IPS-15b (cell line): ENCODE data around the gene LGR4.

Experiments used
- H3K27me3 ChIP-seq: one replicate; pipeline ENCODE4 v1.6.1; 2013; ENCODE audit warnings: low read length; ENCODE audit not compliant: control insufficient read depth, insufficient read depth
- H3K36me3 ChIP-seq: one replicate; pipeline ENCODE4 v1.6.1; 2013; ENCODE audit warnings: low read length; ENCODE audit not compliant: control insufficient read depth, insufficient read depth
- H3K4me1 ChIP-seq: one replicate; pipeline ENCODE4 v1.6.1; 2013; ENCODE audit warnings: mild to moderate bottlenecking, low read length; ENCODE audit not compliant: control insufficient read depth, insufficient read depth
- H3K4me3 ChIP-seq: one replicate; pipeline ENCODE4 v1.5.1; 2013; ENCODE audit warnings: low read depth, low read length
- H3K9ac ChIP-seq: one replicate; pipeline ENCODE4 v1.6.1; 2013; ENCODE audit warnings: low read depth, mild to moderate bottlenecking, low read length
- H3K9me3 ChIP-seq: one replicate; pipeline ENCODE4 v1.6.1; 2013; ENCODE audit warnings: mild to moderate bottlenecking, low read length; ENCODE audit not compliant: control insufficient read depth, insufficient read depth

LGR4 gene

DNA sequence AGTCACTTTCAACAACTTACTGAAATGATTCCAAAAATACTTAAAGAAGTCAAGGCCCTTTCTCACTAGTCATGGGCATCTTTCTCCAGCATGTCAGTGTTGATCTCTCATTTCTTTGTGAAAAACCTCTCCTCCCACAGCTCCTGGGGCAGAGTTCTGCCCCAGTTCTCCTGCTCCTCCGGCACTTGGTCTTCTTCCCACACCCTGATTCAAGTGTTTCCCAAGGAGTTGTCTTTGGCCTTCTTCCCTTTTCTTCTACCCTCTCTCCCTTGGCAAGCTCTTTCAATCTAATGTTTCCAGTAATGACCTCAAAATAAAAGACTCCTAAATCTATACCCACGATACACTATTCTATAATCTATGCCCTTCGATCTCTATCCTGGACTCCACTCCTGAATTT lies 67.5 kb downstream of the LGR4 start:
- no peaks in the 10 kb centered on the region for H3K27me3 ChIP-seq
- no peak overlapping the region for H3K4me3 ChIP-seq
- H3K4me1 ChIP-seq, result peaks cover 2% of the 10 kb centered on the region
- no peak overlapping the region for H3K9ac ChIP-seq
- no peaks in the 10 kb centered on the region for H3K36me3 ChIP-seq
- H3K9me3 ChIP-seq, result no peaks in the 10 kb centered on the region

DNA sequence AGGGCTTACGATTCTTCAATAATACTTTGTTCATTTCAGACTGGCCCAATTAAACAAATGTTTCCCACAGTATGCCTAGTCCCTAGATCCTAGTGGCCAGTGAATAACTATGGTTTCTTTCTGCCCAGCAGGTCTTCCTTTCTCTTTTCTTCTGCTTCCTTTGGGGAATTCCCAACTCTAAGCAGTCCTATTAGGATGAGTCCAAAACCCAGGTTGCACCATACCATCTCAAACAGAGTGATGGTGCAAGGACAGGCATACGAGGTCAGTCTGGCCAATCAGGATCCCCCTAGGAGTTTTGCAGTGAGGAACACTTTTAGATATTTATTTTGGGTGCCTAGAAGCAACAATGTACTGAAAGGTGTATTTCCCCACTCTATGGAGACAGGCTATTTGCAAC lies 68.2 kb downstream of the LGR4 start:
- no peaks in the 10 kb centered on the region for H3K36me3 ChIP-seq
- no peaks in the 10 kb centered on the region for H3K27me3 ChIP-seq
- H3K4me3 ChIP-seq, result no peak overlapping the region
- no peak overlapping the region for H3K9ac ChIP-seq
- no peaks in the 10 kb centered on the region for H3K9me3 ChIP-seq
- H3K4me1 ChIP-seq, result peaks cover 2% of the 10 kb centered on the region

DNA sequence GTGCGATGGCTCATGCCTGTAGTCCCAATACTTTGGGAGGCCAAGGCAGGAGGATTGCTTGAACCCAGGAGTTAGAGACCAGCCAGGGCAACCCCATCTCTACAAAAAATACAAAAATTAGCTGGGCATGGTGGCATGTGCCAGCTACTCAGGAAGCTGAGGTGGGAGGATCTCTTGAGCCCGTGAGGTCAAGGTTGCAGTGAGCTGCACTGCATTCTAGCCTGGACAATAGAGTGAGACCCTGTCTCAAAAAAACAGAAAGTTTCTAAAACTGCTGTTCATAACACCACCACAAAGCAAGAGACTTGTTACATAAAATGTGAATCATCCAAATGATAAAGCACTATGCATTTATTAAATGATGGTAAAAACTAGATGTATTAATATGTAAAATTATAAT lies 69.4 kb downstream of the LGR4 start:
- Histone ChIP-seq H3K9ac (no peak overlapping the region), H3K4me3 (no peak overlapping the region), H3K9me3 (no peaks in the 10 kb centered on the region), H3K36me3 (no peaks in the 10 kb centered on the region), H3K4me1 (peaks cover 8% of the 10 kb centered on the region), H3K27me3 (no peaks in the 10 kb centered on the region)

DNA sequence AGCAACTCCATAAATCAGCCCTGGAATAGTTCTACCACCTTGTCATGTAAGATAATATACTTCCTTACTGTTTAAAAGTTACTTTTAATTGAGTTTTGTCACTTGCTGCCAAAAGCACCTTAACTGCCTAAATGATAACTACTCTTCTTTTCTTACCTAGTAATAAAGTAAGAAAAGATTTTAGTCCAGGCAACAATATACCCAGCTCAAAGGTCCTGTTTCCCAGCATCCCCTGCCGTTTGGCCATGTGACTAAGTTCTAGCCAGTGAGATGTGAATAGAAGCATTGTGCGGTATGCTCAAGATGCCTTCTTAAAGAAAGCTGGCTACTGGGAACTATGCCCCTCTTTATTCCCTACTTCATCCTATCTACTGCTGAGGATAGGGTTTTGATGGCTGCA lies 70.1 kb downstream of the LGR4 start:
- no peak overlapping the region for H3K9ac ChIP-seq
- H3K36me3 ChIP-seq, result no peaks in the 10 kb centered on the region
- no peaks in the 10 kb centered on the region for H3K9me3 ChIP-seq
- peaks cover 10% of the 10 kb centered on the region for H3K4me1 ChIP-seq
- no peak overlapping the region for H3K4me3 ChIP-seq
- no peaks in the 10 kb centered on the region for H3K27me3 ChIP-seq

DNA sequence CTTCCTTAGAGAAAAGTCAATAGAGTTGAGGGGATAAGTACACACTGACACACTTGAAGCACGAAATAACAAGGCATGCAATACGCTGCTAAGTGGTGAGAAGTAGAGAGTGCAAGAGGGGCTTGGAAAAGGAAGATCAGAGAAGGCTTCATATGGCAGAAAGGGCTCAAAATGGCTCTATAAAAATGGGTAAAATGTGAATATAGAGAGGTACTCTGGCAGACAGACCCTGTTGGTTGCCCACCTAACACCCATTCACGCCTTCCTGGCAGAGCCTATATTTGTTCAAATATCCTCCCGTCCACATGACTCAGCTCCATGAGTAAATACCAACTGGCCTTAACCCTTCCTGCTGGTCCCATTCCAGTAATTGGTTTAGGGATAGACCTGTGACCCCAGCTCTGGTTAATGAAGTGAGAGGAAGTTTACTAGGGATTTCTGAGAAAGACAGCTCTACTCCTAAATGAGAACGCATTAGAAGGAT lies 70.7 kb downstream of the LGR4 start:
- Histone ChIP-seq H3K27me3 (no peaks in the 10 kb centered on the region), H3K9me3 (no peaks in the 10 kb centered on the region), H3K9ac (no peak overlapping the region), H3K4me1 (peaks cover 10% of the 10 kb centered on the region), H3K36me3 (no peaks in the 10 kb centered on the region), H3K4me3 (no peak overlapping the region)

DNA sequence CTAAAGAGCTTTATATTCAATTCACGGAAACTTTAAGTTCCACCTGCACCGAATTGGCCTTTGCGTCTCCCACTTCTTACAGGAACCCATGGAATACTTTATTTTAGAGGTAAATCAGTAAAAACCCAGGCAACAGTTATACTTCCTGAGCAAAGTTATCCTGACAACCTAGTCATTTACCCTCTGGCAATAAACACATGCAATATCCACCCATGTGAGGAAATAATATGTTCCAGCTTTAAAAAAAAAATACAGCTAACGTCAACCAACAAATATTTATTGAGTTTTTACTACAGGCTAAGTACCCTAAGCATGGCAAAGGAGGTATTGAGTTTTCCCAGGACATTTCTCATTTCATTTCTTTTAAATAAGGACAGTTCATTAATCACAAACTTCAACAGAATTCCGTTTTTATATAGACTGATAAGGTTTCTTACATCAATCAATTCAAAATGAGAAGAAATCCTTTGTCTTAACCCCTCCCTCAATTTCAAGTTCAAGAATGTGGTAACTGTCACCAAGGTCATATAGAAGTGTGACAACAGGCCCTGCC lies 71.2 kb downstream of the LGR4 start:
- Histone ChIP-seq H3K9me3 (no peaks in the 10 kb centered on the region), H3K9ac (no peak overlapping the region), H3K4me1 (peaks cover 14% of the 10 kb centered on the region), H3K36me3 (no peaks in the 10 kb centered on the region), H3K27me3 (no peaks in the 10 kb centered on the region), H3K4me3 (no peak overlapping the region)

DNA sequence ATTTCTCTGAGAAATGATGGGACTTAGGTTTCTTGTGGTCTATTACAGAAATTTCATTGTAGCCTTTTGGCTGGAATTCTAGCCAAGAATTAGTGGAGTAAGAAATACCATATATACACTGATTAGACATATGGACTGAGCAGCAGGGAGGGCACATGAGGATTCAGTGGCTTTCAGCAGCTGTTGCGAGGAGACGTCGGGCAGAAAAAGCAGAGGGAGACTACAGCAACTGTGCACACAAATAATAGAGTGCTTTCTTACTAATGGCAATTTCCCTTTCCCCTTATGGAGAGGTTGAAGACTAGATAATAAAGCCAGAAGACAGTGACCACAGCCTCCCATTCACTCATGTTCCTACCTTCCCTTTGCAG lies 74.2 kb downstream of the LGR4 start:
- H3K36me3 ChIP-seq, result no peaks in the 10 kb centered on the region
- no peaks in the 10 kb centered on the region for H3K27me3 ChIP-seq
- peaks cover 29% of the 10 kb centered on the region for H3K4me1 ChIP-seq
- H3K9me3 ChIP-seq, result no peaks in the 10 kb centered on the region
- no peak overlapping the region for H3K9ac ChIP-seq
- H3K4me3 ChIP-seq, result no peak overlapping the region

DNA sequence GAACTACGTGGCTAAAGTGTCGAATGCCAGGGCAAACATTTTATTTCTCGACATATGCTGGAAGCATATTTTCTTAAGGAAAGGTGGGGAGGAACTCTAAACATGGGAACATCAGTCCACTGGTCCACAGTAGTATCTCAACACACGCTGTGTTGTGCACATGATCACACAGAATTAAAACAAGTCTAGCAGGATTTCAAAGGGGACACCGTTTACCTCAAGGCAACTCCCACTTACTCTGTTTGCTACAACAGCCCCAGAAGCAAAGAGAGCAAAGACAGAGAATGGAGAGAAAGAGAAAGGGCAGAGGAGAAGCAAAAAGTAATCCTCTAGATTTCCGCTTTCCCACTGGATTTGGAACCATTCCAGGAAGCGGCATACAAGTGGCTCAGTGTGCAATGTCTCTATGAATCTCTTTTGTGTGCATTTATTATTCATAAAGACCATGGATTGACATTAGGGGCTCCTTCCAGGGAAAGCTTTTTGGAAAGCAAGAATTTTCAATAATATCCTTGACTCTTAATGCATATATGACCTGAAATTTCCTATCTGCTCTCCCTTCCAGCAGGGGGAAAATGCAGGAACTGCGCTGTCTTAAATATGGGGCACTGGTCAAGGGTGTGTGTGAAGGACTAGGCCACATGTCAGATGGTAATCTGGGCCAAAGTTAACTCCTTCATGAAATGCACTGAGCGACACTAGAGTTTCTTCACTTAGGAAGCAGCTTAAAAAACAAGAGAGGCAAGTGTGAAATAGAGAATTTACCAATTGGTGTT lies 74.8 kb downstream of the LGR4 start:
- no peak overlapping the region for H3K4me3 ChIP-seq

DNA sequence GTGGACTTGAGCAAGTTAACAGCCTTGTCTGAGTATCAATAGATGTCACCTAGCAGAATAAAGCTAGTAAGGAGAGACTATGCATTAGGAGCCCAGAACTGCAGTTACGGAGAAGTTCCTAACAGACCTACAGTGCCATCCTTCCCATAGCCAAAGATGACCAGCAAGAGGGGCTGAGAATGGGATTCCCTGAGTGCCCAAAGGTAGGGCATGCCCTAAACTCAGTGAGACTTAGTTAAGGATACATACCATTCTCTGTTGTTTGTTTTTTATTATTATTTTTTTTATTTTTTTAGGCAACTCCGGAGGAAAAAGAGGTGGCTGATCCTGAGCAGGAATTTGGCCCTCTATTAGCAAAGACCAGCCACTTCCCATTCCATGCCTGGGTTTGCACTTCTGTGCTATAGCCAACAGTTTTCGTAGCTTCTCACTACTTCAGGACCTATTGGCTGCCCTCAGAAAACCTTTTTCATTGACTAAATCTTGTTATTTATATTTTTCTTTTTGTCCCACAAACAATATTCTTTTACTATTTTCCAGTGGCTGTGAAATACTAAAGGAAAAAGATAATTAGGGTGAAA lies 76.2 kb downstream of the LGR4 start:
- Histone ChIP-seq H3K4me3 (no peak overlapping the region), H3K27me3 (no peaks in the 10 kb centered on the region), H3K9ac (no peak overlapping the region), H3K9me3 (no peaks in the 10 kb centered on the region), H3K4me1 (peaks cover 45% of the 10 kb centered on the region), H3K36me3 (no peaks in the 10 kb centered on the region)

More for the DNA sequence above, 74.8 kb downstream of the LGR4 start:
- no peaks in the 10 kb centered on the region for H3K27me3 ChIP-seq
- no peak overlapping the region for H3K9ac ChIP-seq
- no peaks in the 10 kb centered on the region for H3K9me3 ChIP-seq
- H3K4me1 ChIP-seq, result peaks cover 33% of the 10 kb centered on the region
- H3K36me3 ChIP-seq, result no peaks in the 10 kb centered on the region

DNA sequence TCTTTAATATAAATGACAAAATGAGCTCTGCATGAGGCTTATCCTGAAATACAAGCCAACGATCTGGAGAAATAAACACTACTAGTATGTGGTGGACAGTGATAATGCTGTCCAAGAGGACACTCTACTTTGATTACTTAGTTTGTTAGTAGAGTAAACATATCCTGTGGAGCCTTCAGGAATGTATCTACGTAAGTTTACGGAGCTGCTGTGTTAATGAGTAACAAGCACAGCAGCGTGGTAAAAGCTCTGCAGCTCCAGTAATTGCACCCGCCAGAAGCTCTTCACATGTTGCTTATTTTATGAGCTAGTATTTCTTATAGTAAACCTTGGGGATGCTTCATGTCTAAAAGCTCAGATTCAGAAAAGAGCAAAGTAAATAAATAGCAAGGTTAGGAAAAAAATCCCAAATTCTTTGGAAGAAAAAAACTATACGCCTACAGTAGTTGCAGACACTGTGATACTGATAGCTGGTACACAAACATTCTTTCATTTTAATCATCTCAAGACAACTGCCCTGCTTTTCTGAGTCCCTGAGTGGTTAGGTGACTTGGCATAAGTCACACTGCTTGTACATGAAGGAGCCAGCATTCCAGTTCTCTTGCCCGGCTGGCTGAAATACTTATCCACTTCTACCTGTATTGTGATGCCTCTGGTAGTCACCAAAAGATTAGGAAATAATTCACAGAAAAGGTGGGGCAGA lies 76.9 kb downstream of the LGR4 start:
- Histone ChIP-seq H3K27me3 (no peaks in the 10 kb centered on the region), H3K4me3 (no peak overlapping the region), H3K4me1 (peaks cover 48% of the 10 kb centered on the region), H3K9ac (no peak overlapping the region), H3K9me3 (no peaks in the 10 kb centered on the region), H3K36me3 (no peaks in the 10 kb centered on the region)

DNA sequence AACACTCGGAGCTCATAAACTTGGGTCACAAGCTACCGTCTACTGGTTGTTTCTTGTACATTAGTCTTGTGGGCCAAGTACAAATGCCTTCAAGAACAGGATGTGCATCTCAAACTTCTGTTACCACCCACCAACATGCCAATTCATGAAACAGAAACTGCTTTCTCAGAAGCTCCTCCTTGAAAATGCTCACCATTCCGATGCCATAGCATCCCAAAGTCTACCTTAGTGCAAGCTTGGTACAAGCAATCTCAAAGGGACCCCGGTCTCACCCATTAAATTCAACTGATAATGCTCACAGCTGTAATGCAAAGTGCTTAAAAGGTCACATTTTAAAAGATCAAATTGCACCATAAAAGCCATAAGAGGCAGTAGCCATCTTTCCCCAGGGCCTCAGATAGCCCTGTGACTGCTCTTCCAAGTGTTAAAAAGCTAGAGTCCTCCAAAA lies 77.8 kb downstream of the LGR4 start:
- Histone ChIP-seq H3K27me3 (no peaks in the 10 kb centered on the region), H3K9ac (no peak overlapping the region), H3K36me3 (no peaks in the 10 kb centered on the region), H3K4me3 (no peak overlapping the region), H3K4me1 (peaks cover 56% of the 10 kb centered on the region), H3K9me3 (no peaks in the 10 kb centered on the region)
